Skeletal muscle tissue (tissue), 5 donors: ENCODE results near the gene PRRT3. TPM values are rescaled to one million over a fixed set of nuclear protein-coding genes. Genes with fewer than 3 reads are reported as not detected.
"Not testable (repeated sequence)": the region's sequence is repeated elsewhere in the genome, so short reads cannot be mapped to it uniquely, and the experiment has no call there.

Experiments used
- H3K27ac ChIP-seq: one replicate; pipeline ENCODE4 v1.7.0; 2013; ENCODE audit warnings: mild to moderate bottlenecking, low read depth, low read length, inconsistent platforms
- H3K27me3 ChIP-seq, 3 donors: one replicate each; pipeline ENCODE4 v1.7.0; 2013; ENCODE audit warnings: low read length in 3 of 3; ENCODE audit not compliant: control insufficient read depth in 3 of 3, insufficient read depth in 3 of 3
- H3K36me3 ChIP-seq, 3 donors: one replicate each; pipeline ENCODE4 v1.7.0; 2013; ENCODE audit warnings: low read length in 3 of 3; ENCODE audit not compliant: control insufficient read depth in 3 of 3, insufficient read depth in 3 of 3
- H3K4me1 ChIP-seq, 3 donors: one replicate each; pipeline ENCODE4 v1.7.0; 2013; ENCODE audit warnings: low read length in 3 of 3, mild to moderate bottlenecking in 3 of 3; ENCODE audit not compliant: control insufficient read depth in 3 of 3, insufficient read depth in 3 of 3
- H3K4me3 ChIP-seq, 3 donors: one replicate each; pipeline ENCODE4 v1.7.0; 2013; ENCODE audit warnings: low read length in 3 of 3
- H3K9ac ChIP-seq, 3 donors: one replicate each; pipeline ENCODE4 v1.7.0; 2013; ENCODE audit warnings: low read length in 3 of 3, mild to moderate bottlenecking in 3 of 3, moderate library complexity in 2 of 3, low read depth in 1 of 3
- H3K9me3 ChIP-seq, 3 donors: one replicate each; pipeline ENCODE4 v1.7.0; 2013; ENCODE audit warnings: low read length in 3 of 3; ENCODE audit not compliant: control insufficient read depth in 3 of 3
- small RNA-seq: library from RNA; depleted of rRNA; stranded (forward); fragments of <200 nt; gene quantifications from one replicate; pipeline ENCODE3, GENCODE V24; 2014
- total RNA-seq: library from RNA; depleted of rRNA; stranded (reverse); fragments of >200 nt; gene quantifications from one replicate; pipeline ENCODE4 v1.2.3, GENCODE V29; 2014
- donor health status: Osteomylitis.

The PRRT3 gene
- total RNA-seq, 1 donor from 2014 or later, result 0.52 TPM

GRCh38 chr3:9901967-9902366 lies 50.2 kb downstream of the PRRT3 start:
- no peak overlapping the region for H3K4me3 ChIP-seq
- no peaks in the 10 kb centered on the region for H3K9me3 ChIP-seq
- no peak overlapping the region for H3K27ac ChIP-seq
- H3K27me3 ChIP-seq, result no peaks in the 10 kb centered on the region
- no peak overlapping the region for H3K9ac ChIP-seq
- H3K36me3 ChIP-seq, result no peaks in the 10 kb centered on the region
- H3K4me1 ChIP-seq, result peaks cover 0 to 14% (median 2%) of the 10 kb centered on the region in 3 donors

GRCh38 chr3:9900965-9901415 lies 51.2 kb downstream of the PRRT3 start:
- H3K27ac ChIP-seq, H3K27me3 ChIP-seq, H3K9ac ChIP-seq, H3K9me3 ChIP-seq, H3K4me3 ChIP-seq, H3K36me3 ChIP-seq: not testable (repeated sequence)
- peaks cover 0 to 14% (median 2%) of the 10 kb centered on the region in 3 donors for H3K4me1 ChIP-seq

GRCh38 chr3:9899289-9899791 lies 52.9 kb downstream of the PRRT3 start:
- Histone ChIP-seq H3K27ac (no peak overlapping the region), H3K36me3 (peaks cover 0 to 3% (median 0%) of the 10 kb centered on the region in 3 donors), H3K27me3 (no peaks in the 10 kb centered on the region), H3K9ac (no peak overlapping the region), H3K4me1 (peaks cover 0 to 14% (median 2%) of the 10 kb centered on the region in 3 donors), H3K9me3 (no peaks in the 10 kb centered on the region), H3K4me3 (no peak overlapping the region)

GRCh38 chr3:9898467-9899241 lies 53.6 kb downstream of the PRRT3 start:
- Histone ChIP-seq H3K27me3 (no peaks in the 10 kb centered on the region), H3K27ac (no peak overlapping the region), H3K4me1 (peaks cover 0 to 14% (median 2%) of the 10 kb centered on the region in 3 donors), H3K4me3 (no peak overlapping the region), H3K9ac (no peak overlapping the region), H3K36me3 (peaks cover 0 to 6% (median 0%) of the 10 kb centered on the region in 3 donors), H3K9me3 (no peaks in the 10 kb centered on the region)

- H3K36me3 ChIP-seq, result peaks cover 6 to 16% (median 6%) of the 10 kb centered on the region in 3 donors
- no peak overlapping the region for H3K27ac ChIP-seq
- no peak overlapping the region for H3K9ac ChIP-seq
Observed at GRCh38 chr3:9897408-9898372, 54.5 kb downstream of the PRRT3 start.

GRCh38 chr3:9896755-9897407 lies 55.3 kb downstream of the PRRT3 start:
- not testable (repeated sequence) for H3K9me3 ChIP-seq, H3K9ac ChIP-seq, H3K27me3 ChIP-seq, H3K4me3 ChIP-seq, H3K27ac ChIP-seq
- Histone ChIP-seq H3K4me1 (peaks cover 0 to 16% (median 0%) of the 10 kb centered on the region in 3 donors), H3K36me3 (peaks cover 6 to 17% (median 8%) of the 10 kb centered on the region in 3 donors)

More at GRCh38 chr3:9897408-9898372, 54.5 kb downstream of the PRRT3 start:
- H3K9me3 ChIP-seq, result no peaks in the 10 kb centered on the region
- H3K4me3 ChIP-seq, result no peak overlapping the region
- no peaks in the 10 kb centered on the region for H3K27me3 ChIP-seq
- peaks cover 0 to 14% (median 0%) of the 10 kb centered on the region in 3 donors for H3K4me1 ChIP-seq

- H3K4me3 ChIP-seq, H3K27ac ChIP-seq, H3K27me3 ChIP-seq, H3K9ac ChIP-seq, H3K9me3 ChIP-seq: not testable (repeated sequence)
- Histone ChIP-seq H3K36me3 (peaks cover 6 to 17% (median 8%) of the 10 kb centered on the region in 3 donors), H3K4me1 (peaks cover 3 to 16% (median 3%) of the 10 kb centered on the region in 3 donors)
Observed at GRCh38 chr3:9895715-9896114, 56.5 kb downstream of the PRRT3 start.

Small RNAs within 50 kb of the gene (small RNA-seq; reads per million reads assigned to genes)
- gene CYCSP10 (not detected), gene RNU6-882P (not detected)

Other genes with a start within 250 kb of the PRRT3 start
- 0.52 TPM for gene CPNE9, start 248.6 kb downstream of the PRRT3 start, total RNA-seq
- gene BRPF1, start 220.7 kb downstream of the PRRT3 start, total RNA-seq, result 10.4 TPM
- gene OGG1, start 202.5 kb downstream of the PRRT3 start, total RNA-seq, result 29.2 TPM
- gene CAMK1, start 182.5 kb downstream of the PRRT3 start, total RNA-seq, result 23.0 TPM
- 27.1 TPM for gene TADA3, start 159.9 kb downstream of the PRRT3 start, total RNA-seq
- 65.2 TPM for gene ARPC4, start 159.3 kb downstream of the PRRT3 start, total RNA-seq
- 13.6 TPM for gene TTLL3, start 142.1 kb downstream of the PRRT3 start, total RNA-seq
- gene RPUSD3, start 108.4 kb downstream of the PRRT3 start, total RNA-seq, result 14.6 TPM
- gene CIDEC, start 72.2 kb downstream of the PRRT3 start, total RNA-seq, result 9.4 TPM
- 35.0 TPM for gene JAGN1, start 61.8 kb downstream of the PRRT3 start, total RNA-seq
- not detected for gene IL17RE, start 49.6 kb downstream of the PRRT3 start, total RNA-seq
- gene IL17RC, start 35.3 kb downstream of the PRRT3 start, total RNA-seq, result 12.5 TPM
- gene CRELD1, start 18.6 kb downstream of the PRRT3 start, total RNA-seq, result 12.0 TPM
- gene EMC3, start 34.4 kb upstream of the PRRT3 start, total RNA-seq, result 27.1 TPM
- 11.5 TPM for gene FANCD2, start 74.0 kb upstream of the PRRT3 start, total RNA-seq
- gene FANCD2OS, start 155.8 kb upstream of the PRRT3 start, total RNA-seq, result not detected
- gene BRK1, start 163.3 kb upstream of the PRRT3 start, total RNA-seq, result 85.6 TPM
- gene VHL, start 189.4 kb upstream of the PRRT3 start, total RNA-seq, result 35.0 TPM
- 1.6 TPM for gene IRAK2, start 212.5 kb upstream of the PRRT3 start, total RNA-seq